SHP77 (cell line): ENCODE measurements around the gene CDIP1.

Experiments
- DNase-seq, 2 experiments: peaks; one replicate each; lab custom pipeline; 2025; lab: John Stamatoyannopoulos, UW

CDIP1 gene

GRCh38 chr16:4539716-4540284 lies 1.2 kb upstream of the CDIP1 start:
- no peak for DNase-seq

- no peak for DNase-seq
Observed at GRCh38 chr16:4537376-4538343, 913 bp downstream of the CDIP1 start.

- DNase-seq: no peak
Observed at GRCh38 chr16:4536391-4537106, 2.0 kb downstream of the CDIP1 start.

GRCh38 chr16:4535627-4536108 lies 2.9 kb downstream of the CDIP1 start:
- no peak for DNase-seq

- DNase-seq: no peak
Observed at GRCh38 chr16:4534151-4534790, 4.3 kb downstream of the CDIP1 start.

- no peak for DNase-seq
Observed at GRCh38 chr16:4533490-4533889, 5.1 kb downstream of the CDIP1 start.

GRCh38 chr16:4532238-4532637 lies 6.3 kb downstream of the CDIP1 start:
- no peak for DNase-seq

- no peak for DNase-seq
Observed at GRCh38 chr16:4531811-4532210, 6.8 kb downstream of the CDIP1 start.

- DNase-seq: no peak
Observed at GRCh38 chr16:4529085-4530060, 9.2 kb downstream of the CDIP1 start.

GRCh38 chr16:4525634-4526277 lies 12.8 kb downstream of the CDIP1 start:
- no peak for DNase-seq

- no peak for DNase-seq
Observed at GRCh38 chr16:4525069-4525468, 13.5 kb downstream of the CDIP1 start.

GRCh38 chr16:4524571-4524970 lies 14.0 kb downstream of the CDIP1 start:
- DNase-seq: no peak

GRCh38 chr16:4523686-4524085 lies 14.9 kb downstream of the CDIP1 start:
- DNase-seq: no peak

GRCh38 chr16:4522051-4522581 lies 16.5 kb downstream of the CDIP1 start:
- peak; percentile 55 to 78 for DNase-seq

- DNase-seq: no peak
Observed at GRCh38 chr16:4520913-4521312, 17.7 kb downstream of the CDIP1 start.

- DNase-seq: no peak
Observed at GRCh38 chr16:4519274-4520058, 19.1 kb downstream of the CDIP1 start.

GRCh38 chr16:4517812-4518680 lies 20.5 kb downstream of the CDIP1 start:
- DNase-seq: peak; percentile 39 to 60

GRCh38 chr16:4515611-4516233 lies 22.9 kb downstream of the CDIP1 start:
- DNase-seq: no peak
